Lung (tissue), 12 donors: Measurements from ENCODE around the gene ATP4A. TPM values are rescaled to one million over a fixed set of nuclear protein-coding genes. Genes with fewer than 3 reads are reported as not detected.

Experiments
- ATAC-seq: fragments of 200-7000 bp; cut with Tn5 transposase; one replicate; pipeline ENCODE4 v1.9.1; 2020; ENCODE audit warnings: moderate number of reproducible peaks; ENCODE audit not compliant: insufficient read depth, low FRiP score
- DNase-seq, 3 donors: peaks; one replicate each; pipeline ENCODE4 v3.0.0-alpha.2; 2013 to 2017
- H3K27ac ChIP-seq, 2 donors: one replicate each; pipeline ENCODE4 v1.5.1; 2013; ENCODE audit warnings: mild to moderate bottlenecking in 2 of 2, moderate library complexity in 2 of 2, control low read depth in 1 of 2, inconsistent platforms in 1 of 2, low read depth in 1 of 2, low read length in 1 of 2
- H3K27me3 ChIP-seq, 3 donors: one replicate each; pipeline ENCODE4 v1.5.1; 2013; ENCODE audit warnings: low read length in 2 of 3; ENCODE audit not compliant: control insufficient read depth in 3 of 3, insufficient read depth in 3 of 3
- H3K36me3 ChIP-seq, 4 donors: one replicate each; pipeline ENCODE4 v1.5.1; 2013; ENCODE audit warnings: low read length in 4 of 4, mild to moderate bottlenecking in 1 of 4, moderate library complexity in 1 of 4; ENCODE audit not compliant: control insufficient read depth in 4 of 4, insufficient read depth in 4 of 4
- H3K4me1 ChIP-seq, 5 donors: one replicate each; pipeline ENCODE4 v1.5.1; 2013; ENCODE audit warnings: low read length in 5 of 5, mild to moderate bottlenecking in 2 of 5, moderate library complexity in 1 of 5; ENCODE audit not compliant: control insufficient read depth in 5 of 5, insufficient read depth in 5 of 5
- H3K4me3 ChIP-seq: one replicate; pipeline ENCODE4 v1.5.1; 2013; ENCODE audit warnings: mild to moderate bottlenecking, control low read depth, moderate library complexity
- H3K9ac ChIP-seq, 2 donors: one replicate each; pipeline ENCODE4 v1.5.1; 2013; ENCODE audit warnings: low read length in 2 of 2, control low read depth in 1 of 2; ENCODE audit not compliant: insufficient read depth in 1 of 2
- H3K9me3 ChIP-seq, 4 donors: one replicate each; pipeline ENCODE4 v1.5.1; 2013; ENCODE audit warnings: low read length in 3 of 4, mild to moderate bottlenecking in 1 of 4, moderate library complexity in 1 of 4; ENCODE audit not compliant: control insufficient read depth in 4 of 4, insufficient read depth in 3 of 4
- WGBS, 2 donors: extraction: QIAGEN DNeasy Blood & Tissue Kit; methylation state at CpG; one replicate each; pipeline ENCODE4 v1.1.7; 2013; 5-methylcytosine and 5-hydroxymethylcytosine counted together
- polyA plus RNA-seq, 2 donors: library from polyadenylated mRNA; stranded (reverse); fragments of 200-250 nt; gene quantifications; one replicate each; pipeline ENCODE4 v1.2.1, GENCODE V29; 2013
- total RNA-seq, 2 donors: library from RNA; depleted of rRNA in 1 of 2; stranded (reverse); fragments of >200 nt in 1 of 2; gene quantifications; one replicate each; pipeline ENCODE4 v1.2.1, GENCODE V29; 2014 to 2021
- TF ChIP-seq, protein P1 (sequence below): IDR thresholded peaks from 2 replicates; pipeline ENCODE4 v1.5.1; 2012; ENCODE audit warnings: mild to moderate bottlenecking; ENCODE audit errors: control extremely low read depth, extremely low read depth
- donor health status: control.
- donor health status: control.
- donor health status: Bipolar disorder and iron deficiency.
- donor health status: healthy.
- donor health status: DM: yes; HTN: yes; CAD: no.

ATP4A gene
- total and polyA plus RNA-seq, 4 donors: 0.01 TPM; not detected in 3

DNA sequence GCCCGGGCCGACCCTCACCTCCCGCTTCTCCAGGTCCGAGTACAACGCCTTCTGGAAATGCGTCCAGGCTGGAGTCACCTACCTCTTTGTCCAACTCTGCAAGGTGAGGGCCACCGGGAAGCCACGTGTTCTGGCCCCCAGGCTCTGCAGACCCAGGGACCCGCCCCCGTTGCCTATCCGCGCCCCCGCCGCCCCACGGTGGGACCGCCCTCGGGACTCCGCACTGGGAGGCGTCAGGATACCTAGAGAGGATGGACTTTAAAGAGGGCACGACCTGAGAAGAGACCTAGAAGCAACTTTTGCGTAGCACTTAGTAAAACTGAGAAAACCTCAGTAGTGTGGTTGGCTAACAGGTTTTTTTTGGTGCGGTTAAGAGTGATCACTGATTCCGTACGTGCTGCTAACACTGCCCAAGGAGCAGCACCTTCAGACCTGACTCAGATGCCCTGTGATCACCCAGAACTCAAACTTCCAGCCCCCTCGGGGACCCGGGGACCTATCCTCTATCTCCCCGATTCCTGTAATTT is 17.5 kb downstream of the ATP4A start:
- Histone ChIP-seq H3K27me3 (no peaks in the 10 kb centered on the region), H3K27ac (peak overlapping the region; percentile 78 to 93), H3K4me1 (peaks cover 6 to 19% (median 13%) of the 10 kb centered on the region in 5 donors), H3K9me3 (no peaks in the 10 kb centered on the region), H3K4me3 (peak overlapping the region; percentile 89), H3K9ac (peak overlapping the region; percentile 37 to 82), H3K36me3 (peaks cover 0 to 5% (median 2%) of the 10 kb centered on the region in 4 donors)
- TF ChIP-seq, protein P1, sequence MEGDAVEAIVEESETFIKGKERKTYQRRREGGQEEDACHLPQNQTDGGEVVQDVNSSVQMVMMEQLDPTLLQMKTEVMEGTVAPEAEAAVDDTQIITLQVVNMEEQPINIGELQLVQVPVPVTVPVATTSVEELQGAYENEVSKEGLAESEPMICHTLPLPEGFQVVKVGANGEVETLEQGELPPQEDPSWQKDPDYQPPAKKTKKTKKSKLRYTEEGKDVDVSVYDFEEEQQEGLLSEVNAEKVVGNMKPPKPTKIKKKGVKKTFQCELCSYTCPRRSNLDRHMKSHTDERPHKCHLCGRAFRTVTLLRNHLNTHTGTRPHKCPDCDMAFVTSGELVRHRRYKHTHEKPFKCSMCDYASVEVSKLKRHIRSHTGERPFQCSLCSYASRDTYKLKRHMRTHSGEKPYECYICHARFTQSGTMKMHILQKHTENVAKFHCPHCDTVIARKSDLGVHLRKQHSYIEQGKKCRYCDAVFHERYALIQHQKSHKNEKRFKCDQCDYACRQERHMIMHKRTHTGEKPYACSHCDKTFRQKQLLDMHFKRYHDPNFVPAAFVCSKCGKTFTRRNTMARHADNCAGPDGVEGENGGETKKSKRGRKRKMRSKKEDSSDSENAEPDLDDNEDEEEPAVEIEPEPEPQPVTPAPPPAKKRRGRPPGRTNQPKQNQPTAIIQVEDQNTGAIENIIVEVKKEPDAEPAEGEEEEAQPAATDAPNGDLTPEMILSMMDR: no peak
- DNase-seq: peak in 2 of 3 donors; percentile 11 to 25
- WGBS, 2 donors: 1 to 2% methylated on average over 27 of the region's 27 CpGs
- ATAC-seq: peak; percentile 14

DNA sequence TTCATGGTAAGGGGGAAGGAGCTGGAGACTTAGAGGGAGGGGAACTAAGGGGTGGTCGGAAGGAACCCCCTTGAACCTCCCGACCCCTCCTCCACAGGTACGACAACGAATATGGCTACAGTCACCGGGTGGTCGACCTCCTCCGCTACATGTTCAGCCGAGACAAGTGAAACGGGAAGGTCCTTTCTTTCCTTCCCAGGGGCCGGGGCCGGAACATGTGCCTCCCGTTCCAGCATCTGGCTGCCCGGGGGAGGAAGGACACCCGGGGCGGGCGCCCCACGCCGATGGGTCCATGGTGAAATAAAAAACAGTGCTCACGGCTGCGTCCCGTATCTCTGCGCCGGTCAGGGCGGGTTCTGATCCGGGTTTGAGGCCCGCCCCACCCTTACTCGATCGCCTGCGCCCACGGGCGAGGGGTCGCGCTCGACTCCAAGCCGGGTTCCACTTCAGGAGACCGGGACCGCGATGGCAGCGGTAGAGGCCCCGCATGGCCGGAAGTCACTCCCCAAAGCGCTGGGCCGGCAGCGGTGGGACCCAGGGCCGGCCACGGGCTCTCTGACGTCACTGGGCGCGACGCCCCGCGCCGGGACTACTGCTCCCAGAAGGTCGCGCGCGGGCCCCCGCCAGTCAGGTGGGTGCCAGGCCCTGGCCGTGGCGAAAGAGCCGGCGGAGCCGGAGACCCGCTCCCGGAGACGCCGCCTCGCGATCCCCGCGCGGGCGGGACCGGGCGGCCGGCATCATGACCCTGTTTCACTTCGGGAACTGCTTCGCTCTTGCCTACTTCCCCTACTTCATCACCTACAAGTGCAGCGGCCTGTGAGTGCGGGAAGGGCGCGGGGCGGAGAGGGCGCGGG is 18.2 kb downstream of the ATP4A start, which contains the start of gene TMEM147:
Gene TMEM147, plus strand, starts transcription at position 626 of the 854 bp plus-strand sequence. Its CDS starts 114 bp downstream, at position 740.
- DNase-seq (peak; percentile 89 to 95 (median 93)), ATAC-seq (peak; percentile 94)
- peak within 1 kb of the TSS; percentile 89 for H3K4me3 ChIP-seq
- WGBS, 2 donors: 1% methylated on average over 38 to 85 of the region's 85 CpGs
- H3K4me1 ChIP-seq: peaks cover 6 to 19% (median 13%) of the 10 kb centered on the region in 5 donors
- H3K9ac ChIP-seq: peak within 1 kb of the TSS; percentile 76 to 82
- peak within 1 kb of the TSS; percentile 78 to 93 for H3K27ac ChIP-seq
- TF ChIP-seq, protein P1: no peak
- no peaks in the 10 kb centered on the region for H3K9me3 ChIP-seq
- H3K36me3 ChIP-seq: peaks cover 0 to 5% (median 2%) of the 10 kb centered on the region in 4 donors
- H3K27me3 ChIP-seq: no peaks in the 10 kb centered on the region

DNA sequence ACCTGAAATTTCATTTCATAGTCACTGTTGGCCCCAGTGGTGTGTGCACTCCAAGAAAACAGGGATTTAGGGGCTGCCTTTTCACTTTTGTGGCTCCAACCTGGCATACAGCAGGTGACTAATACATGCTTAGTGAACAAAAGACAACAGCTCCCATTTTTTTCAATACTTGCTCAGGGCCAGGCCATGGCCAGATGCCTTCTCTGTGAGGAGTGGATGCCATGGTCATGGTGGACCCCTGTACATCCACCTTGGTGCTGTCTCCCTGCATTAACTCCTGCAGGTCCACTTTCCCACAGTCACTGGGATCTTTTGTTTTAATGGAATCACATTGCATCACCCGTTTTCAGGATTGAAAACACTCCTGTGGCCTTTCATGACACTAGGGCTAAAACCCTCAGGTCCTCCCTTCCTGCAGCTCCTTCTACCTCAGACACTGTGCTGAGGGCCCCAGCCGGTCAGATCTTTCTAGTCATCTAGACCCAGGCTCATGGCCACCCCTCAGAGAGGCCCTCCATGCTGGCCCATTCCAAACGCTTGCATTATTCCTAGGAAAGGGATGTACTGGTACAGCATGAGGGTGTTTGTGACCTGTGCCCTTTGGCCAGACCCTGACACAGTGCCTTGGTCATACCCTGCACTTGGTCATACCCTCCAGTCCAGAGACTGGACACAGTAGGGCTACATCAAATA is 19.2 kb downstream of the ATP4A start:
- peaks cover 0 to 5% (median 2%) of the 10 kb centered on the region in 4 donors for H3K36me3 ChIP-seq
- WGBS, 2 donors: 86 to 90% methylated on average over 3 of the region's 3 CpGs
- peak overlapping the region in 1 of 2 donors; percentile 78 for H3K27ac ChIP-seq
- H3K4me1 ChIP-seq: peaks cover 6 to 19% (median 13%) of the 10 kb centered on the region in 5 donors
- H3K27me3 ChIP-seq: no peaks in the 10 kb centered on the region
- H3K9me3 ChIP-seq: no peaks in the 10 kb centered on the region
- ATAC-seq (no peak), DNase-seq (no peak)
- TF ChIP-seq, protein P1: no peak
- peak overlapping the region; percentile 89 for H3K4me3 ChIP-seq
- peak overlapping the region; percentile 33 to 76 for H3K9ac ChIP-seq
